ENCODE data around the gene SLC6A7.

DNA sequence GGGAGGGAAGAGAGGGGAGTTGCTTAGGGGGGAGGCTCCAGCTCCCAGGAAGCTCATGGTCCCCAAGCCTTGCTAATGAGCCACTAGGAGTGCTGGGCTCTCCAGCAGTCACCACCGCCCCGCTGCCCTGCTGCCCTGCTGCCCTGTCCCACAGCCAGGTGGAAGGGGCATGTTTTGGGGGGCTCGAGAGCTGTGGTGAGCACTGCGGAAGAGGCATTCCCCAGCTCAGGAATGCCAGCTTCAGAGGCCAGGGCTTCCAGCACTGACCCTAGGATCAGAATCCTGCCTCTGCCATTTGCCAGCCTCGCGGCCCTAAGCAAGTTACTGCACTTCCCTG lies 16.9 kb downstream of the SLC6A7 start:
- TF ChIP-seq POLR2A (IDR thresholded peaks at IDR 0.05) (no peak), EP300 (IDR thresholded peaks at IDR 0.05) (no peak)
- TF ChIP-seq, protein P1, sequence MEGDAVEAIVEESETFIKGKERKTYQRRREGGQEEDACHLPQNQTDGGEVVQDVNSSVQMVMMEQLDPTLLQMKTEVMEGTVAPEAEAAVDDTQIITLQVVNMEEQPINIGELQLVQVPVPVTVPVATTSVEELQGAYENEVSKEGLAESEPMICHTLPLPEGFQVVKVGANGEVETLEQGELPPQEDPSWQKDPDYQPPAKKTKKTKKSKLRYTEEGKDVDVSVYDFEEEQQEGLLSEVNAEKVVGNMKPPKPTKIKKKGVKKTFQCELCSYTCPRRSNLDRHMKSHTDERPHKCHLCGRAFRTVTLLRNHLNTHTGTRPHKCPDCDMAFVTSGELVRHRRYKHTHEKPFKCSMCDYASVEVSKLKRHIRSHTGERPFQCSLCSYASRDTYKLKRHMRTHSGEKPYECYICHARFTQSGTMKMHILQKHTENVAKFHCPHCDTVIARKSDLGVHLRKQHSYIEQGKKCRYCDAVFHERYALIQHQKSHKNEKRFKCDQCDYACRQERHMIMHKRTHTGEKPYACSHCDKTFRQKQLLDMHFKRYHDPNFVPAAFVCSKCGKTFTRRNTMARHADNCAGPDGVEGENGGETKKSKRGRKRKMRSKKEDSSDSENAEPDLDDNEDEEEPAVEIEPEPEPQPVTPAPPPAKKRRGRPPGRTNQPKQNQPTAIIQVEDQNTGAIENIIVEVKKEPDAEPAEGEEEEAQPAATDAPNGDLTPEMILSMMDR (IDR thresholded peaks at IDR 0.05): no peak
